Stimulated activated CD4-positive, alpha-beta T cell treated with anti-CD3 and anti-CD28 coated beads, Interleukin-4, amount 100 ng/mL, for 1 hour (primary cell): ENCODE data around the gene ZNF622.
"Not testable (repeated sequence)": the region's sequence is repeated elsewhere in the genome, so short reads cannot be mapped to it uniquely, and the experiment has no call there.

ENCODE experiments used
- DNase-seq: peaks from one replicate; pipeline ENCODE4 v3.0.0-alpha.2; 2020

The ZNF622 gene

GRCh38 chr5:16477541-16477940, 11.9 kb upstream of the ZNF622 start:
- no peak for DNase-seq

DNA sequence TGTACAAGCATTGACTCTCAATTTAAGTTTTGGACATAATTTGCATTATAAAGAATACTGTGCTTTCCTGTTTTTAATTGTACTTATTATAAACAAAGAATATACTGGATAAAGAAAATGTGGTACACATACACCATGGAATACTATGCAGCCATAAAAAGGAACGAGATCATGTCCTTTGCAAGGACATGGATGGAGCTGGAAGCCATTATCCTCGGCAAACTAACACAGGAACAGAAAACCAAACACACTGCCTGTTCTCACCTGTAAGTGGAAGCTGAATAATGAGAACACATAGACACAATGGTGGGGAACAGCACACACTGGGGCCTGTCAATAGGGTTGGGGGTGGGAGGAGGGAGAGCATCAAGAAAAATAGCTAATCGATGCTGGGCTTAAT, 10.8 kb upstream of the ZNF622 start:
- DNase-seq: not testable (repeated sequence)

DNA sequence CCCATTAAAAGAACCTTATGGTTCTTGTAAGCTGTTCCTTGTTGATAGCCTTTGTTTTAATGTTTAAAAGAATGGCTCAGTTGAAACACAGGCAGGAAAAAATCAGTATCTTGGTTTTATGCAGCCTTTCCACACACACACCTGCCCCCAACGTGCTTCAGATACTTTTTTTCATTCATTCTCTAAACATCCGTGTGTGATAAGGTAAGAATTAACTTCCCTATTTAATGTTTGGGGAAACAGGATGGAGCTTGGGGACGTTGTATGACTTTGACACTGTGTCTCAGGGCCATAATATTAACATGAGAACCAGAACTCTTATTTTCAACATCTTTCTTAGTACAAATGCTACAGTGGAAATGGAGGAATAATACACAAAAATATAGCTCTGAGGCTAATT, 5.8 kb upstream of the ZNF622 start:
- DNase-seq: no peak

DNA sequence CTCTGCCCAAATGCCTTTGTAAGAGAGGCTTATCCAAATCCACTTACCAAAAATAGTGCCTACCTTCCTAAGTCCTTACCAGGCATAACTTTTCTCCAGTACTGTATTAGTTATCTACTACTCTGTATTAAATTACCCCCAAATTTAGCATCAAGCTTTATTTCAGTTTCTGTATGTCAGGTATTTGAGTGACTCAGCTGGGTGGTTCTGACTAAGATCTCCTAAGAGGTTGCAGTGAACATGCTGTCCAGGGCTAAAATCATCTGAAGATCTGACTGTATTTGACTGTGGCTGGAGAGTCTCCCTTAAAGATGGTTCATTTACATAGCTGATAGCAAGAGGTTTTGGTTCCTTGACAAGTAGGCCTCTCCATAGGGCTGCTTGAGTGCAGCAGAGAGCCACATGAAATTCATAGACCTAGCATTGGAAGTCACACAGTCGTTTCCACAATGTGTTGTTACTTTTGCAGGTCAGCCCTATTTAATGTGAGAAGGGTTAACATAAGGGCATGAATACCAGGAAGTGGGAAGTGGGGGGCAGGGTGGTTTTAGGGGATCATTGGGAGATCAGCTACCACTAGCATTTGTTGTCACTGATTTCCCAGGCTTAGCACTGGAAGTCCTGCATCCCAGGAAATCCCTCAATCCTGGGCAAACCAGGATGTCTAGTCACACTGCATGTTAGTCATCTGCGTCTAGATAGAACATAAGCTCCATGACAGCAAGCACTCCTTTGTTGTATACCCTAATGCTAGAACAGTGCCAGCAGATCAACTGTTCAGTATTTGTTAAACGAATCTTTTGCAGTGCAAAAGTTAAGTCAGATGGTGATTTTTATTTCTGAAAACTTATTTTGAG, 2.0 kb upstream of the ZNF622 start:
- no peak for DNase-seq

- no peak for DNase-seq
These were observed 696 bp downstream of the ZNF622 start for GRCh38 chr5:16464664-16465543.

DNA sequence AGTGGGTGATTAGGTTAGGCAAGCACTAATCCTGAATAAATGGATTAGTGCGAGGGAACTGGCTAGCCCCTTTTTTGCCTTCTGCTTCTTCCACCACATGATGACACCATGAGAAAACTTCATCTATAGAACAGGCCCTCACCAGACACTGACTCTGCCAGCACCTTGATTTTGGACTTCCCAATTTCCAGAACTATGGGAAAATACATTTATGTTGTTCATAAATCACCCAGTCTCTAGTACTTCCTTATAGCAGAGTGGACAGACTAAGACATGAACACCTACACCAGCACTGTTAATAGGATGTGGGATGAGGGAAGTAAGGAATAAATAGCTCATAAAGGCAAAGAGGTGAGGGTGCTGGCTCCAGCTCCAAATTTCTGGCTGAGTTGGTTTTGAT, 1.4 kb downstream of the ZNF622 start:
- DNase-seq: no peak

GRCh38 chr5:16461782-16462181, 3.8 kb downstream of the ZNF622 start:
- DNase-seq: no peak

- DNase-seq: no peak
These were observed 4.6 kb downstream of the ZNF622 start for GRCh38 chr5:16461026-16461425.

GRCh38 chr5:16459451-16459850, 6.1 kb downstream of the ZNF622 start:
- no peak for DNase-seq

DNA sequence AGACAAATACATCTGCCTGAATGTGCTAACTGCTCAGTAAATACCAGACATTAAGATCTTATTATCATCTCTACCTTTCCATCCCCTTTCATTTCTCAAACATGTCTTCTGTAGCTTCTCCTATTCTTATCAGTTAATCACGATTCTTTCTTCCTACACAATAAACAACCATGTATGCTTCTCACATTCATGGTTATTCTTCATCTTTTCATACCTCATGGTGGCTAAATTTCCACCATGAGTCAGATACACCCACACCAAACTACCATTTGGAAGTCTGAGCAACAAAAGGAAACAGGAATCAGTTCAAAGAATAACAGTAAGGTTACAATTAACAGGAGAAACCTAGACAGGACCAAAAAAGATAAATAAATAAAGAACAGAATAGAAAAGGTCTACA, 7.7 kb downstream of the ZNF622 start:
- no peak for DNase-seq

- no peak for DNase-seq
These were observed 8.1 kb downstream of the ZNF622 start for GRCh38 chr5:16457451-16457850.

DNA sequence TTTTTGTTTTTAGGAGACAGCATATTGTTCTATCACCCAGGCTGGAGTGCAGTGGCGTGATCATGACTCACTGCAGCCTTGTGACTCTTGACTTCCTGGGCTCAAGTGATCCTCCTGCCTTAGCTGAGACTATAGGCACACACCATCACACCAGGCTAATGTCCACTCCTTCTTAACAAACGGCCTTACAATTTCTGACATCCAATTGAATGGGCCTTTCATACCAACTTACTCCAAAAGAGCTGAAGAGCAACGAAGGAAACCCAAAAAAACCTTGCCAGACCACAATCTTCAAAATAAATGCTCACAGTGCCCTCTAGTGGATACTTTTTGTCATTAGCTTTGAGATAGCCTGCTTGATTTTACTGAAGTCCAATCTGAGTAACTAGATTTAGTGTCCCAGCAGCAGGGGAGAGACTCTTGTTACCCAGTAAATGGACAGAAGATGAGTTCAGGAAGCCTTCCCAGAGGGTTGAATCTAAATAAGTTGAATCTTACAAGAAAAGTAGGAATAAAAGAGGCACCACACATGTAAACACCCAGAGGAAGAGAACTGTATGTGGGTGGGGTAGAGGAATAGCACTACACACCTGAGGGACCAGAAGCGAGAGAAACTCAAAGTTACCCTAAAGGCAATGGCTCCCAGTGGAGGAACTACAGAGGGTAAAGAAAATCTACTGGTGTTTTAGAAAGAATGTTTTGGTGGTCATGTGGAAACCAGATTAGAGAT, 9.3 kb downstream of the ZNF622 start:
- DNase-seq: no peak

- no peak for DNase-seq
These were observed 9.9 kb downstream of the ZNF622 start for GRCh38 chr5:16455668-16456067.

DNA sequence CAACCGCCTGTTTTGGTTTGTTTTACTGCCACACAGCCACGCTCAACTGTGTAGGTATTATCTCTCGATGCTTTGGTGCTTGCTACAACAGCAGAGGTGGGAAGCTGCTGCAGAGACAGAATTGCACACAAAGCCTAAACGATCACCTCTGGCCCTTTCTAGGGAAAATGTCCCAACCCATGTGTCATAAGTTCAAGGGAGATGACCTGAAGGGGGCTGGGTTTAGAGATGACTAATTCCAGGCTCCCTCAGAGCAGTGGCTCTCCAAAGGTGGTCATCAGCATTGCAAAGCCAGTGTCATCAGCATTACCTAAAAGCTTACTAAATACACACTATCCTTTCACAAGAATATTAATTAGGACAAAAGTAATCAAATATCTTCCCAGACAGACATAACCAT, 10.9 kb downstream of the ZNF622 start:
- DNase-seq: no peak

DNA sequence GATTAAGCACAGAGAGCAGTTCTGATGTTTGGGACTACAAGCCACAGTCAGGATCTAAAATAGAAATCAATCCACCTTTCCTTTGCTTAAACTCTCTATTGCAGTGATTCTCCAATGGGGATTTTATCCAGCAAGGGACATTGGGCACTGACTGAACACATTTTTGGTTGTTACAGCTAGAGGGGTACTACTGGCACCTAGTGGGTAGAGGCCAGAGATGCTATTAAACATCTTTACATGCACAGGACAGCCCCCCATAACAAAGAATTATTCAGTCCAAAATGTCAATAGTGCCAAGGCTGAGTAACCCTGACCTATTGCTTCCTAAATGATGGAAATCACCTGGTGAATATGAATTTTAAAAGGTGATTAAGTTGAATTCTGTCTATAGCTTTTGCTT, 12.0 kb downstream of the ZNF622 start:
- no peak for DNase-seq

DNA sequence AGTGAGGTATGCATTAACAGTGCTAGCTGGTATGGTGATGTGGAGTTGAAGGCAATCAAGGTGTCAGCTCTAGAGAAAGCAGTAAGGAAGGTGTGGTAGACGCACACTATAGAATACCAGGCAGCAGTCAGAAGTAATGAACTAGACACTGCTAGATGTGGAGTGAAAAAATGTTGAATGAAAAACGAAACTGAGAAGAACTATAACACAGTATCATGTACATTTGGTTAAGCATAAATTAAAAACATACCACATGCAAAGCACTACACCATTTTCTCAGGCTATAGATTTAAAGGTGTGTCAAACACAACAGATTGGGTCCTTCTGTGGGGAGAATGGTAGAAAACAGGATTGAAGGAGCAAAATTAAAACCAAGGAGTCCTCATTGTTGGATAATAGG, 15.4 kb downstream of the ZNF622 start:
- DNase-seq: no peak

GRCh38 chr5:16446993-16447392, 18.6 kb downstream of the ZNF622 start:
- no peak for DNase-seq

DNA sequence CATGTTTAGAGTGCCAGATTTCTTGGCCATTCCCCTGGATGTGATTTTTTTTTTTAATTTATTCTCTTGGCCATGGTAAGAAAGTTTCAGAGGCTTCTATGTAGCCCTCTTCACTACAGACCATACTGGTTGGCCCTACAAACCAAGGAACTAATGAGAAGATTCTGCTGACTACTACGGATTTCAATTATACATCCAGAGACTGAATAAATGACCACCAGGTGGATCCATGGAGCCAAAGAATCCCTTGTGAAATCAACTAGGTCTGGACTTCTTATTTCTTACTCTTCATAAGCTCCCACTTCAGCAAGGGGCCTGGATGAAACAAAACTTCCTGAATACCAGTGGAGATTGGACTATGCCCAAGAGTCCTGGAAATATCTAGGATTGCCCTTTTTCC, 27.6 kb downstream of the ZNF622 start:
- no peak for DNase-seq

- not testable (repeated sequence) for DNase-seq
These were observed 29.4 kb downstream of the ZNF622 start for GRCh38 chr5:16436065-16436682.

- DNase-seq: no peak
These were observed 34.1 kb downstream of the ZNF622 start for GRCh38 chr5:16431490-16431889.

GRCh38 chr5:16430349-16431089, 35.1 kb downstream of the ZNF622 start:
- DNase-seq: no peak

GRCh38 chr5:16428359-16428758, 37.2 kb downstream of the ZNF622 start:
- DNase-seq: no peak
